GM23338 (cell line): ENCODE results near the gene OR2F2. TPM values are rescaled to one million over a fixed set of nuclear protein-coding genes. Genes with fewer than 3 reads are reported as not detected.

Experiments used
- ATAC-seq: fragments of 200-7000 bp; cut with Tn5 transposase; 3 replicates; pipeline ENCODE4 v1.9.1; 2020
- DNase-seq: peaks from one replicate; pipeline ENCODE4 v3.0.0-alpha.2; 2015; ENCODE audit warnings: low spot score
- H2AFZ ChIP-seq: fragments of 200-600 bp; sonication (generic); 2 replicates; pipeline ENCODE4 v1.8.0; 2016; ENCODE audit warnings: antibody characterized with exemption, mild to moderate bottlenecking, moderate library complexity
- H3F3A ChIP-seq: fragments of 200-600 bp; sonication (generic); replicated peaks from 2 replicates; pipeline ENCODE4 v1.8.0; 2017; ENCODE audit warnings: antibody characterized with exemption, mixed run types, low read depth
- H3K27ac ChIP-seq: fragments of 200-600 bp; sonication (generic); 2 replicates; pipeline ENCODE4 v1.6.1; 2016; ENCODE audit warnings: low read depth
- H3K27me3 ChIP-seq: fragments of 200-600 bp; sonication (generic); 2 replicates; pipeline ENCODE4 v1.8.0; 2016; ENCODE audit warnings: mild to moderate bottlenecking, mixed run types, moderate library complexity; ENCODE audit not compliant: insufficient read depth
- H3K36me3 ChIP-seq: fragments of 200-600 bp; sonication (generic); 2 replicates; pipeline ENCODE4 v1.8.0; 2016; ENCODE audit warnings: mild to moderate bottlenecking; ENCODE audit not compliant: insufficient read depth
- H3K4me1 ChIP-seq: fragments of 200-600 bp; sonication (generic); 2 replicates; pipeline ENCODE4 v1.8.0; 2016; ENCODE audit warnings: mild to moderate bottlenecking, moderate library complexity; ENCODE audit not compliant: insufficient read depth
- H3K4me2 ChIP-seq: fragments of 200-600 bp; sonication (generic); 2 replicates; pipeline ENCODE4 v1.7.1; 2017; ENCODE audit warnings: mixed run types
- H3K4me3 ChIP-seq: fragments of 200-600 bp; sonication (generic); 2 replicates; pipeline ENCODE4 v1.6.1; 2016; ENCODE audit warnings: mixed run types
- H3K79me2 ChIP-seq: fragments of 200-600 bp; sonication (generic); replicated peaks from 2 replicates; pipeline ENCODE4 v1.8.0; 2017; ENCODE audit warnings: mild to moderate bottlenecking; ENCODE audit not compliant: insufficient read depth
- H3K9me2 ChIP-seq: fragments of 200-600 bp; sonication (generic); 2 replicates; pipeline ENCODE4 v1.8.0; 2017; ENCODE audit not compliant: insufficient read depth
- H4K20me1 ChIP-seq: fragments of 200-600 bp; sonication (generic); replicated peaks from 2 replicates; pipeline ENCODE4 v1.8.0; 2017; ENCODE audit warnings: mild to moderate bottlenecking; ENCODE audit not compliant: insufficient read depth
- H3K27ac Mint-ChIP-seq: 2 replicates; pipeline ENCODE4 v1.8.0; 2020; ENCODE audit warnings: inconsistent platforms, mild to moderate bottlenecking, moderate library complexity, mixed read lengths
- H3K27me3 Mint-ChIP-seq: 3 replicates; pipeline ENCODE4 v1.8.0; 2022; ENCODE audit warnings: low read depth, mild to moderate bottlenecking, moderate library complexity, mixed read lengths, inconsistent platforms; ENCODE audit not compliant: insufficient read depth, poor library complexity
- H3K36me3 Mint-ChIP-seq: 3 replicates; pipeline ENCODE4 v1.8.0; 2021; ENCODE audit warnings: low read depth, mild to moderate bottlenecking, inconsistent platforms, moderate library complexity, mixed read lengths
- H3K4me1 Mint-ChIP-seq: 3 replicates; pipeline ENCODE4 v1.8.0; 2020; ENCODE audit warnings: mild to moderate bottlenecking, inconsistent platforms, mixed read lengths
- H3K4me3 Mint-ChIP-seq: 3 replicates; pipeline ENCODE4 v1.8.0; 2021; ENCODE audit warnings: moderate library complexity, mild to moderate bottlenecking, inconsistent platforms, mixed read lengths
- H3K9me3 Mint-ChIP-seq: 3 replicates; pipeline ENCODE4 v1.8.0; 2020; ENCODE audit warnings: moderate library complexity, mild to moderate bottlenecking, inconsistent platforms, mixed read lengths
- NANOG ChIP-seq: IDR thresholded peaks from 2 replicates; pipeline ENCODE4 v1.6.1; 2016; ENCODE audit warnings: antibody characterized with exemption, borderline replicate concordance
- POLR2AphosphoS5 ChIP-seq: IDR thresholded peaks from 2 replicates; pipeline ENCODE4 v1.6.1; 2016; ENCODE audit warnings: antibody characterized with exemption, low read depth
- ZNF114 ChIP-seq: fragments of 250-450 bp; sonication (Bioruptor Pico); IDR thresholded peaks from 2 replicates; pipeline ENCODE4 v1.5.0; 2020; ENCODE audit warnings: mild to moderate bottlenecking, moderate library complexity
- polyA plus RNA-seq: library from polyadenylated mRNA; unstranded; fragments of >200 nt; fragmentation: Nextera tagmentation; extraction: Ambion mirVana; gene quantifications from 2 replicates; pipeline ENCODE4 v1.2.1, GENCODE V29; 2016
- total RNA-seq: library from RNA; depleted of rRNA; stranded (reverse); fragments of >200 nt; shearing (Covaris generic); gene quantifications from 2 replicates; pipeline ENCODE4 v1.2.3, GENCODE V29; 2014
- TF ChIP-seq, protein P1 (sequence below): fragments of 250-450 bp; sonication (Bioruptor Pico); IDR thresholded peaks from 2 replicates; pipeline ENCODE4 v1.5.0; 2020; ENCODE audit warnings: mild to moderate bottlenecking, moderate library complexity

Gene OR2F2
- total and polyA plus RNA-seq, 2 experiments from 2014 or later = not detected

DNA sequence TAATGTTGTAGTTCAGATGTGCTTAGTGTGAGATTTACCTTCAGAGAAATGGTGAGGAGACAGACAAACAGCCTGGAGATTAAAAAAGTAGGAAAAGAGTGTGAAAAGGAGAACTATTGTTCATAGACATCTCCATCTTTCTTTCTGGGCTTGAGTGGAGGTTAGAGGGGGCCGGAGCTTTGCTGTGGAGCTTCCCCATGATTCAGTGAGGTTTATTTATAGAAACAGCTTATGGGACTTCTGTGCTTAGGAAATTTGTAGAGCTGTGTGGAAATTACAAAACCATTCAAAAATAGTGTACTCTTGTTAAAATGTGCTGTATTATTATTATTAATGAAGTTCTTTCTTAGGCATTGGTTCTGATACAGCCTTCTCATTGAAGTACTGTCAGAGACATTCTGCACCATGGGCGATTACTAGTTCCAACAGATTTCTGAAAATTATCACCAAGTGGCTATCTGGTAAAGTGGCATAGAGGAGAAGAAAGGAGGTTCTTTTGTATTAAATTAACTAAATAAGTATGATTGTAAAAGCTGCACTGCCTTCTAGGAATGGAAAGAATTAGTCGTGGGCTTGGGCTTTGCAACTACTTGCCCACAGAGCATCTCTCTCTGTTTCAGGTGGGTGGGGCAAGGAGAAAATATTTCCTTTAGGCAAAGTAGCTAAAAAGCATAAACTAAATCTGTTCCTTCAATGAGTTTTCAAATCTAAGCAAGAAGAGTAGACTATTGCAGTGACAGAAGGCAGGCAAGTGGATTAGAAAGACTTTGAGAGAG is 24.4 kb upstream of the OR2F2 start (continued):
- TF ChIP-seq, protein P1, sequence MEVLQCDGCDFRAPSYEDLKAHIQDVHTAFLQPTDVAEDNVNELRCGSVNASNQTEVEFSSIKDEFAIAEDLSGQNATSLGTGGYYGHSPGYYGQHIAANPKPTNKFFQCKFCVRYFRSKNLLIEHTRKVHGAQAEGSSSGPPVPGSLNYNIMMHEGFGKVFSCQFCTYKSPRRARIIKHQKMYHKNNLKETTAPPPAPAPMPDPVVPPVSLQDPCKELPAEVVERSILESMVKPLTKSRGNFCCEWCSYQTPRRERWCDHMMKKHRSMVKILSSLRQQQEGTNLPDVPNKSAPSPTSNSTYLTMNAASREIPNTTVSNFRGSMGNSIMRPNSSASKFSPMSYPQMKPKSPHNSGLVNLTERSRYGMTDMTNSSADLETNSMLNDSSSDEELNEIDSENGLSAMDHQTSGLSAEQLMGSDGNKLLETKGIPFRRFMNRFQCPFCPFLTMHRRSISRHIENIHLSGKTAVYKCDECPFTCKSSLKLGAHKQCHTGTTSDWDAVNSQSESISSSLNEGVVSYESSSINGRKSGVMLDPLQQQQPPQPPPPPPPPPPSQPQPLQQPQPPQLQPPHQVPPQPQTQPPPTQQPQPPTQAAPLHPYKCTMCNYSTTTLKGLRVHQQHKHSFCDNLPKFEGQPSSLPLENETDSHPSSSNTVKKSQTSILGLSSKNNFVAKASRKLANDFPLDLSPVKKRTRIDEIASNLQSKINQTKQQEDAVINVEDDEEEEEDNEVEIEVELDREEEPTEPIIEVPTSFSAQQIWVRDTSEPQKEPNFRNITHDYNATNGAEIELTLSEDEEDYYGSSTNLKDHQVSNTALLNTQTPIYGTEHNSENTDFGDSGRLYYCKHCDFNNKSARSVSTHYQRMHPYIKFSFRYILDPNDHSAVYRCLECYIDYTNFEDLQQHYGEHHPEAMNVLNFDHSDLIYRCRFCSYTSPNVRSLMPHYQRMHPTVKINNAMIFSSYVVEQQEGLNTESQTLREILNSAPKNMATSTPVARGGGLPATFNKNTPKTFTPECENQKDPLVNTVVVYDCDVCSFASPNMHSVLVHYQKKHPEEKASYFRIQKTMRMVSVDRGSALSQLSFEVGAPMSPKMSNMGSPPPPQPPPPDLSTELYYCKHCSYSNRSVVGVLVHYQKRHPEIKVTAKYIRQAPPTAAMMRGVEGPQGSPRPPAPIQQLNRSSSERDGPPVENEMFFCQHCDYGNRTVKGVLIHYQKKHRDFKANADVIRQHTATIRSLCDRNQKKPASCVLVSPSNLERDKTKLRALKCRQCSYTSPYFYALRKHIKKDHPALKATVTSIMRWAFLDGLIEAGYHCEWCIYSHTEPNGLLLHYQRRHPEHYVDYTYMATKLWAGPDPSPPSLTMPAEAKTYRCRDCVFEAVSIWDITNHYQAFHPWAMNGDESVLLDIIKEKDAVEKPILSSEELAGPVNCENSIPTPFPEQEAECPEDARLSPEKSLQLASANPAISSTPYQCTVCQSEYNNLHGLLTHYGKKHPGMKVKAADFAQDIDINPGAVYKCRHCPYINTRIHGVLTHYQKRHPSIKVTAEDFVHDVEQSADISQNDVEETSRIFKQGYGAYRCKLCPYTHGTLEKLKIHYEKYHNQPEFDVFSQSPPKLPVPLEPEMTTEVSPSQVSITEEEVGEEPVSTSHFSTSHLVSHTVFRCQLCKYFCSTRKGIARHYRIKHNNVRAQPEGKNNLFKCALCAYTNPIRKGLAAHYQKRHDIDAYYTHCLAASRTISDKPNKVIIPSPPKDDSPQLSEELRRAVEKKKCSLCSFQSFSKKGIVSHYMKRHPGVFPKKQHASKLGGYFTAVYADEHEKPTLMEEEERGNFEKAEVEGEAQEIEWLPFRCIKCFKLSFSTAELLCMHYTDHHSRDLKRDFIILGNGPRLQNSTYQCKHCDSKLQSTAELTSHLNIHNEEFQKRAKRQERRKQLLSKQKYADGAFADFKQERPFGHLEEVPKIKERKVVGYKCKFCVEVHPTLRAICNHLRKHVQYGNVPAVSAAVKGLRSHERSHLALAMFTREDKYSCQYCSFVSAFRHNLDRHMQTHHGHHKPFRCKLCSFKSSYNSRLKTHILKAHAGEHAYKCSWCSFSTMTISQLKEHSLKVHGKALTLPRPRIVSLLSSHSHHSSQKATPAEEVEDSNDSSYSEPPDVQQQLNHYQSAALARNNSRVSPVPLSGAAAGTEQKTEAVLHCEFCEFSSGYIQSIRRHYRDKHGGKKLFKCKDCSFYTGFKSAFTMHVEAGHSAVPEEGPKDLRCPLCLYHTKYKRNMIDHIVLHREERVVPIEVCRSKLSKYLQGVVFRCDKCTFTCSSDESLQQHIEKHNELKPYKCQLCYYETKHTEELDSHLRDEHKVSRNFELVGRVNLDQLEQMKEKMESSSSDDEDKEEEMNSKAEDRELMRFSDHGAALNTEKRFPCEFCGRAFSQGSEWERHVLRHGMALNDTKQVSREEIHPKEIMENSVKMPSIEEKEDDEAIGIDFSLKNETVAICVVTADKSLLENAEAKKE (CRISPR knock-in tag) = no peak
- TF ChIP-seq ZNF114 (CRISPR knock-in tag) = no peak

DNA sequence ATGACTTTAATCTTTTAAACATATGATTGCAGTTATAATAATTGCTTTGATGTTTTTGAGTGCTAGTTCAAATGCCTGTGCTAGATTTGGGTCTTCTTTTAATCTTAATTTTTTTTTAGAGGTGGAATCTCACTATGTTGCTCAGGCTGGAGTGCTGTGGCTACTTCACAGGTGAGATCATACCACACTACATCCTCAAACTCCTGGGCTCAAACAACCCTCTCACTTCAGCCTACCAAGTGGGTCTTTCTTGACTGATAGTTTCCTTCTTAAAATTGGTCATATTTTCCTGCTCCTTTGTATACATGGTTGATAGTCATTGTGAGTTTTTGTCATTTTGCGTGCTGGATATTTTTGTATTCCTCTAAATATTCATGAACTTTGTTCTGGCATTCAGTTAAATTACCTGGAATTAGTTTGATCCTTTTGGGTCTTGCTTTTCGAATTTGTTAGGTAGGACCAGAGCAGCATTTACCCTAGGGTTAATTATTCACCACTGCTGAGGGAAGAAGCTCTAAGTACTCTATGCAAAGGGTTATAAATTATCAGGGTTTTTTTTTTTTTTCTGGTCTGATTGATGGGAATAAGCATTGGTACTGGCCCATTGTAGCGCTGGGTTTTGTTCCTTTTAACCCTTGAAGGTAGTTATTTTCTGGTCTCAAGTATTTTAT is 21.0 kb upstream of the OR2F2 start:
- Histone ChIP-seq H3K9me2 (no peaks in the 10 kb centered on the region), H2AFZ (no peak overlapping the region), H3K27me3 (no peaks in the 10 kb centered on the region), H3K36me3 (no peaks in the 10 kb centered on the region), H3K27ac (no peak overlapping the region), H3K4me1 (no peaks in the 10 kb centered on the region), H4K20me1 (no peaks in the 10 kb centered on the region), H3K4me2 (no peak overlapping the region), H3K4me3 (no peak overlapping the region), H3F3A (no peaks in the 10 kb centered on the region), H3K79me2 (no peaks in the 10 kb centered on the region)
- no peaks in the 10 kb centered on the region for H3K36me3 Mint-ChIP-seq
- H3K27me3 Mint-ChIP-seq = no peaks in the 10 kb centered on the region
- DNase-seq = no peak
- ATAC-seq = no peak
- TF ChIP-seq POLR2AphosphoS5 = no peak
- no peak for TF ChIP-seq ZNF114 (CRISPR knock-in tag)
- no peak for TF ChIP-seq NANOG
- H3K4me1 Mint-ChIP-seq = no peaks in the 10 kb centered on the region; the same call in 2 of the 3 replicates
- no peaks in the 10 kb centered on the region for H3K9me3 Mint-ChIP-seq
- no peak overlapping the region for H3K4me3 Mint-ChIP-seq
- no peak overlapping the region for H3K27ac Mint-ChIP-seq
